Hepatic stellate cell (primary cell): ENCODE results near the gene AFAP1L2.
A peak's percentile ranks its signal among the peaks of the same experiment; 100 is the strongest.

Source experiments
- DNase-seq: peaks from one replicate; pipeline ENCODE4 v3.0.0; 2011; ENCODE audit warnings: low spot score

AFAP1L2 gene

GRCh38 chr10:114391599-114391998 lies 12.7 kb downstream of the AFAP1L2 start:
- no peak for DNase-seq

GRCh38 chr10:114389426-114389825 lies 14.9 kb downstream of the AFAP1L2 start:
- peak; percentile 69 for DNase-seq

GRCh38 chr10:114388275-114388674 lies 16.0 kb downstream of the AFAP1L2 start:
- DNase-seq, result no peak

- no peak for DNase-seq
Measured at GRCh38 chr10:114387784-114388183, 16.5 kb downstream of the AFAP1L2 start.

GRCh38 chr10:114386452-114386851 lies 17.9 kb downstream of the AFAP1L2 start:
- no peak for DNase-seq

- no peak for DNase-seq
Measured at GRCh38 chr10:114385557-114385956, 18.7 kb downstream of the AFAP1L2 start.

GRCh38 chr10:114384601-114385000 lies 19.7 kb downstream of the AFAP1L2 start:
- no peak for DNase-seq

GRCh38 chr10:114384181-114384580 lies 20.1 kb downstream of the AFAP1L2 start:
- DNase-seq, result no peak

GRCh38 chr10:114380797-114381196 lies 23.5 kb downstream of the AFAP1L2 start:
- DNase-seq, result no peak

- DNase-seq, result no peak
Measured at GRCh38 chr10:114380060-114380459, 24.2 kb downstream of the AFAP1L2 start.

- DNase-seq, result peak; percentile 49
Measured at GRCh38 chr10:114379631-114380041, 24.7 kb downstream of the AFAP1L2 start.

- no peak for DNase-seq
Measured at GRCh38 chr10:114376523-114376922, 27.8 kb downstream of the AFAP1L2 start.

- no peak for DNase-seq
Measured at GRCh38 chr10:114375047-114375446, 29.3 kb downstream of the AFAP1L2 start.

GRCh38 chr10:114374053-114374791 lies 30.1 kb downstream of the AFAP1L2 start:
- peak; percentile 48 for DNase-seq

GRCh38 chr10:114373631-114374030 lies 30.7 kb downstream of the AFAP1L2 start:
- DNase-seq, result no peak

GRCh38 chr10:114372995-114373394 lies 31.3 kb downstream of the AFAP1L2 start:
- DNase-seq, result no peak

- DNase-seq, result no peak
Measured at GRCh38 chr10:114372179-114372578, 32.1 kb downstream of the AFAP1L2 start.

GRCh38 chr10:114370966-114371365 lies 33.3 kb downstream of the AFAP1L2 start:
- no peak for DNase-seq

GRCh38 chr10:114370199-114370598 lies 34.1 kb downstream of the AFAP1L2 start:
- no peak for DNase-seq

GRCh38 chr10:114368057-114368391 lies 36.3 kb downstream of the AFAP1L2 start:
- no peak for DNase-seq

- DNase-seq, result peak; percentile 33
Measured at GRCh38 chr10:114367351-114368056, 36.8 kb downstream of the AFAP1L2 start.

- DNase-seq, result no peak
Measured at GRCh38 chr10:114364726-114365125, 39.6 kb downstream of the AFAP1L2 start.

GRCh38 chr10:114363745-114364454 lies 40.4 kb downstream of the AFAP1L2 start:
- DNase-seq, result no peak
